NCI-H187 treated with DMSO at 0.1 percent for 48 hours (cell line): ENCODE measurements around the gene IL24.
"Not testable (repeated sequence)": the region's sequence is repeated elsewhere in the genome, so short reads cannot be mapped to it uniquely, and the experiment has no call there.

Experiments used
- DNase-seq: peaks from one replicate; lab custom pipeline; 2025; lab: John Stamatoyannopoulos, UW

Gene IL24

GRCh38 chr1:206904423-206905142, 7.3 kb downstream of the IL24 start:
- no peak for DNase-seq

DNA sequence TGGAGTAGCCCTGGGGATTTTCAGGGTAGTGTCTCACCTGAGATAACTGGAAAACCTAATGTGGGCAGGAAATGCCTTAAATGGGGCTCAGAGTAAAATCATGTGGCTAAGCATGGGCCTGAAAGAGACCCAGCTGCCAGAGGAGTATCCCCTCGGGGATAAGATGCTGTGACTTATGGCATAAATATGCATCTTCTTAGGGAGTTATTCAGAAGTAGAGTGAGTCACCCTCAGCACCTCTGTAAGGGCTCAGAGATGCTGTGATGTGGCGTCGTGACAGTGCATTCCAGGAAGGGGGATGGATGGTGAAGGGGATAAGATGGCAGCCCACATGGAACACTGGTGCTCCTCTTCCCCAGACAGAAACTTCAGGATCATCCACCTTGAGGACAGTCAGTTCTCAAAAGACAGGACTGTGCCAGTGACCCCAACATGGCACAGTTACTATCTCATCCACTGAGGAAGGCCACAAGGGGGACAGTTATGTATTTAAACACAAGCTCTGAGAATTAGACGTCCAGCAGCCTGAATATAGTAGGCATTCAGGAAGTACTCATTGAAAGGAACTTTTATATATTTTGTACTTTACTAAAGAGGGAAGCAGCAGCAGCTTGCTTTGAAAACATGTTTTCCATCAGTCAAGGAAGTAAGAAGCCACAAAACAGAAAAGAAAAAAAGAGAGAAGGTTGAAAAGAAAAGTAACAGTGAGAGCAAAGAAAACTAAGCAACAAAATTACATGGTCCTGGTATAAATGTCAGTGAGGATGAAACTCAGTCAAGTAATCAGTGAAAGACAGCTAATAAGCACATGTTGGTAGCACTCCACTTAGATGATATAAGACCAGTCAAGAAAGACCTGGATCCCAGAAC, 8.3 kb downstream of the IL24 start:
- DNase-seq, result no peak

DNA sequence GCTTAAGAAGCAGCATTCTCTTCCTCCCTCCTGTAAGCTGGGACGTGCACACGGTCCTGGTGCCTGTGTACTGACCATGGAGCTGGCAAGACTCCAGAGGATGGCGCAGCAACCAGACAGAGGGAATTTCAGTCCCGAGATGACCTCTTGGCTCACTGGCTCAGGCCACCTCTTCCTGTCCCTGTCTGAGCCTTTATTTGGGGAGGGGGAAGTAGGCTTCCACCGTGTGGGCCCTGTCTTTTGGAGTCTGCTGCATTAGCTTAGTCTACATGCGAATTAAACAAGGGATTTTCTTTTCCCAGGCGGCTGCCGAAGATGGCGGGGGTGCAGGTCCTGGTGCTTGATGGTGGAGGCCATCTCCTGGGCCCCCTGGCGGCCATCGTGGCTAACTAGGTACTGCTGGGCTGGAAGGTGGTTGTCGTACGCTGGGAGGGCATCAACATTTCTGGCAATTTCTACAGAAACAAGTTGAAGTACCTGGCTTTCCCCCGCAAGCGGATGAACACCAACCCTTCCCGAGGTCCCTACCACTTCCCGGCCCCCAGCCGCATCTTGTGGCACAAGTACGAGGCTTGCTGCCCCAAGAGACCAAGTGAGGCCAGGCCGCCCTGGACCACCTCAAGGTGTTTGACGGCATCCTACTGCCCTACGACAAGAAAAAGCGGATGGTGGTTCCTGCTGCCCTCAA, 10.2 kb downstream of the IL24 start:
- DNase-seq, result no peak

DNA sequence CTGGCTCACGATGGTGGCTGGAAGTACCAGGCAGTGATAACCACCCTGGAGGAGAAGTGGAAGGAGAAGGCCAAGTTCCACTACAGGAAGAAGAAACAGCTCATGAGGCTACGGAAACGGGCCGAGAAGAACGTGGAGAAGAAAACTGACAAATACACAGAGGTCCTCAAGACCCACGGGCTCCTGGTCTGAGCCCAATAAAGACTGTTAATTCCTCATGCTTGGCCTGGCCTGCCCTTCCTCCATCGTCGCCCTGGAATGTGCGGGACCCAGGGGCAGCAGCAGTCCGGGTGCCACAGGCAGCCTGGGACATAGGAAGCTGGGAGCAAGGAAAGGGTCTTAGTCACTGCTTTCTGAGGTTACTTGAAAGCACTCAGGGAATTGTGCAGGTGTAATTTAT, 10.8 kb downstream of the IL24 start:
- DNase-seq, result no peak

DNA sequence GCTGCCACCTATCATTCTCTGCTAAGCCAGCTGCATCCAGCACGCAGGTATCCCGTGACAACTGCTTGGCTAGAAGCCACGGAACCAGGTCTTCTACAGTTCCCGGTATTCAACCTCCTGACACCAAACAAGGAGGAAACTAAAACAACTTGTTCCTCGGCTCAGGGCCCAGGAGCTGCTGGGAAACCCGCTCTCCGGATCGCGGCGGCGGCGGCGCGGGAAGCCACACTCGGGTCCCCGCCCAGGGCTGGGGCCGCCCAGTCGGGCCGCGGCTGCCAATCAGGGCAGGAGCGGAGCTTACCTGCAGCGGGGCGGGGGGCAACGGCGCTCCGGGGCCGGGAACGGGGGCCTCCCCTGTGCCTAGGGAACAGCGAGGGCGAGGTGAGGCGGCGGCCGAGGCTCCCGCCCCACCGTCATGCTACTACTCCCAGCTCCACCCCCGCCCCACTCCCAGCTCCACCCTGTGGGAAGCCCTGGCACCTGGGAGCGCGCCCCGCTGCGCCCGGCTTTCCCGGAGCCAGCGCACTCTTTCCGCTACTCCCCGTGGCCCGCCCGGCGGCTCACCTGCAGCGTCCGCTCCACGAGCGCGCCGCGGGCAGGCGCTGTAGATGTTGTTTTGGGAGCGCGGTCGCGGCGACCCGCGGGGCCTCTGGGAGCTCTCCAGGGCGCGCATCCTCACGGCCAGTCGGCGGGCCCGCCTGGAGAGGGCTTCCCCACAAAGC, 12.1 kb downstream of the IL24 start:
- DNase-seq, result peak; percentile 58

- DNase-seq, result no peak
Measured at GRCh38 chr1:206909883-206910318, 12.7 kb downstream of the IL24 start.

DNA sequence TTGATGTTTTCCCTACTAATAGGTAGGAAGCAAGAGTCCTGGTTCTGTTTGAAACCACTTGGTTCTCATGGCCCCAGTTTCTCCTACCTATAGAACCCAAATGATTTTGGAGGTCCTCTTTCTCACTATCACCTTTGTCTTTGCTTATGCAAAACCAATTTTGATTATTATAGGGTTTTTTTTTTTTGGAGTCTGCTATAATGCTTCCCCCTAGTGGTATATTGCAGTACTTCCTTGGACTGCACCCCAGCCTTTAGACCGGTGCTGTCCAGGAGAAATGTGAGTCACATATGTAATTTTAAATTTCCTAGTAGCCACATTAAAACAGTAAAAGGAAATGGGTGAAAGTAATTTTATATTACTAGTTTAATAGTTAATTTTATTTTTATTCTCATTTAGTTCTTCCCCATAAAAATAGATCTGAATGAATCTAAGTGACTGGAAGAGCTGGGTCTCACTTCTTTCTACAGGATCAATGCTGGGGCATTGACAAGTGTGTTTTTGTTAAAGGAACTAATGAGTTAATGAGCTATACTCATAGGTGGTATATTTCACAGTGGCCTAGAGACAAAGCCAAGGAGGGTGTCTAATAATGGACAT, 13.9 kb downstream of the IL24 start:
- DNase-seq, result peak; percentile 38

GRCh38 chr1:206912445-206913095, 15.3 kb downstream of the IL24 start:
- DNase-seq, result peak; percentile 89

GRCh38 chr1:206913766-206914537, 16.7 kb downstream of the IL24 start:
- DNase-seq, result no peak

DNA sequence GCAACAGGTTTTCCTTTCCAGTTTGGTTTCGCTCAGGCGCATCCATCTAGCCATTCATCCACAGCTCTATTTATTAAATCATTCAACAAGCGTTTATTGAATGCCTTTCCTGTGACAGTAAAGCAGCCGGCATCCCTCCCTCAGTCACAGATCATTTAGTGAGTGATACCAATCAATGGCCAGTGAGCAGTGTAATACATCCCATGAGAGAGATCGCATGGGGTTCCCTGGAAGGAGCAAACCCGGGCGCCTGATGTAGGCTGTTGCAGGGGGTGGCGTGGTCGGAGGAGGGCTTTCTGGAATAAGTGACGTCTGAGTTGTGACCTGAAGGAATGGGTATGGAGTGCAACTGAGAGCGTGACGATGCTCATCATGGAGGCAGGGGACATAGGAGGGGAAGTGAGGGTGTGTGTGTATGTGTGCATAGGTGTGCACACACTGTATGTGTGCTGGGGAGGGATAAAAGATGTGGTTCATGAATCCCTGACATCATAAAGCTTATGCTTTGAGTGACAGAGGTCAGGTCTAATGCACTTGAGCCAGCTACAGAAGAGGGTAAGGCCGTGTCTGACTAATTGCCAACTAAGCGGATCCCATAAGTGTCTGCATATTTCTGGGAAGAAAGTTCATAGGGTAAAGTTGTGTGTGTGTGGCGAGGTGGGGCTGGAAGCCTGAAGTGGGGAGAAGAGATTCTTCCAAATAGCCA, 17.9 kb downstream of the IL24 start:
- no peak for DNase-seq

- no peak for DNase-seq
Measured at GRCh38 chr1:206916000-206916709, 18.9 kb downstream of the IL24 start.

GRCh38 chr1:206918076-206918475, 20.8 kb downstream of the IL24 start:
- DNase-seq, result no peak

DNA sequence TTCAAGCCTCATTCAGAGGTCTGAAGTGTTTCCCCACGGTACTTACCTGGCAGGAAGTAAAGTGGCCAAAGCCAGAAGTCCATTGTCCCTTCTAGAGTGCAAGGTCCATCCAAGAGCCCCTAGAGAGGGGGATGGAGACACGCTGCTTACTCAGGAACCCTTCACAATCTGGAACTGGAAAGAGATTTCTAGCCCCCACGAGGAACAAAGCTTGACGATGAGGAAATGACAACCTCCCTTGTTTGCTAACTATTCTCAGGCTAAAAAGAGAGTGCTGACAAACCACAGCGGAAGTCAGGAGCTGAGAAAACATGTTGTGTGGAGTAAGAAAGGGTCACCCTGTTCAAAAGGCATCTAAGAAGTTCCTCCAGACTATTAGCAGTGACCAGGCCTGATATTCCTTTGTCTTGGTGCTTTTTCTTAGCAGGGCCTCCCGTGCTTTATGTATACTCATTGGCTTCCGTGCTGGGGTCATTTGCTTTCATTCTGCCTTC, 24.6 kb downstream of the IL24 start, which contains the start of gene FCMR:
Gene FCMR, minus strand, starts transcription at position 170 of the 494 bp plus-strand sequence. Its CDS starts 87 bp downstream, at position 83.
- DNase-seq, result no peak

- DNase-seq, result no peak
Measured at GRCh38 chr1:206922524-206922923, 25.3 kb downstream of the IL24 start.

DNA sequence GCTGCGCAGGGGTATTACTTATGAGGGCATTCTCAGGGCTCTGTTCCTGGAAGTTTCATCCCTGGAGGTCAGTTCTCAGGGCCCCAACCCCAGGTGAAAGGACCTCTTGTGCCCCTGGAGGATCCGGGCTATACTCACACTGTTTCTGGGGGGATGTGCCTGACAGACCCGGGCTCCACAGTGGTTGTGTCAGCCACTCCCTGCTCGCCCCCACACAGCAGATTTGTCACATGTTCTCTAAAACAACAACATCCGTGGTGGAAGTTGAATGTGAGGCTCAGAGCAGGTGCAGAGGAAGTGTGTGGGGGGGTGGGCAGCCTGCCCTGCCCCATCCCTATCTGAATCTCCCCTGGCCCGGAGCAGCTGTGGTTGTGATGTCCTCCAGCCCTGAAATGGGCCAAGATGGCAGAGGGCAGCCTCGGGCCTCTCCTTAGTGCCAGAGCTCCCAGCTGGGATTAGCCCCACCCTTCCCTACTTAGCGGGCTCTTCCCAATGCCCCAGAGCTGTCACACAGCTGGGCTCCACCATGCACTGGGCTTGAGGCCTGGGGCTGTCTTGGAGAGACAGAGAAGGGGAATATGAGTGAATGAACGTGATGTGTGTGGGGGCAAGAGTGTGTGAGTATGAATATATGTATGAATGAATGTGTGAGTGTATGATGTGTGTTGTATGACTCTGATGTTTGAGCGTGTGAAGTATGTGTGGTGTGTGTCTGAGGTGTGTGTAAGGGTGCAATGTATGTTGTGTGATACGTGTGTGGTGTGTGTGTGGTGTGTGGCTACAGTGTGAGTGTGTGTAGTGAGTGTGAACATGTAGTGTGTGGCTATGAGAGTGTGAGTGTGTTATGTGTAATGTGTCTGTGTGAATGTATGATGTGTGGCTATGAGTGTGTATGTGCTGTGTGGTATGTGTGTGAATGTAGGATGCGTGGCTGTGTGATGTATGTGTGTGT, 26.0 kb downstream of the IL24 start:
- no peak for DNase-seq

DNA sequence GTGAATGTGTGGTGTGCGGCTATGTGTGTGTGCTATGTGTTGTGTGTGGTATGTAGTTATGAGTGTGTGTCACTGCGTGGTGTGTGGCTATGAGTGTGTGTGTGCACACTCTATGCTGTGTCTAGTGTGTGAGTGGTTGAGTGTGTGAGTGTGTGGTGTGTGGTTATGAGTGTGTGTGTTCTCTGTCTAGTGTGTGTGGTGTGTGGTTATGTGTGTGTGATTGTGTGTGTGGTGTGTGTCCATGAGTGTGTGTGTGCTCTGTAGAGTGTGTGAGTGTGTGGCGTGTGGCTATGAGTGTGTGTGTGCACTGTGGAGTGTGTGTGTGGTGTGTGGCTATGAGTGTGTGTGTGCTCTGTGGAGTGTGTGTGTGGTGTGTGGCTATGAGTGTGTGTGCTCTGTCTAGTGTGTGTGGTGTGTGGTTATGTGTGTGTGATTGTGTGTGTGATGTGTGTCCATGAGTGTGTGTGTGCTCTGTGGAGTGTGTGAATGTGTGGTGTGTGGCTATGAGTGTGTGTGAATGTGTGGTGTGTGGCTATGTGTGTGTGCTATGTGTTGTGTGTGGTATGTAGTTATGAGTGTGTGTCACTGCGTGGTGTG, 26.8 kb downstream of the IL24 start:
- not testable (repeated sequence) for DNase-seq

- no peak for DNase-seq
Measured at GRCh38 chr1:206924592-206925105, 27.4 kb downstream of the IL24 start.
